Stimulated activated CD8-positive, alpha-beta memory T cell treated with anti-CD3 and anti-CD28 coated beads, Interleukin-12 subunit alpha, Interleukin-12 subunit beta, amount 100 ng/mL, for 4 hours (primary cell): ENCODE measurements around the gene INPP5E.

ENCODE experiments used
- DNase-seq: peaks from one replicate; pipeline ENCODE4 v3.0.0-alpha.2; 2020; ENCODE audit warnings: low read depth

INPP5E gene

GRCh38 chr9:136386018-136386417 lies 53.6 kb downstream of the INPP5E start:
- DNase-seq, result no peak

- no peak for DNase-seq
These were observed 54.6 kb downstream of the INPP5E start for GRCh38 chr9:136385015-136385414.

GRCh38 chr9:136383436-136383835 lies 56.2 kb downstream of the INPP5E start:
- DNase-seq, result no peak

GRCh38 chr9:136381966-136382513 lies 57.6 kb downstream of the INPP5E start:
- DNase-seq, result no peak

GRCh38 chr9:136381311-136381710 lies 58.3 kb downstream of the INPP5E start:
- DNase-seq, result no peak

- DNase-seq, result no peak
These were observed 59.3 kb downstream of the INPP5E start for GRCh38 chr9:136380381-136380780.

GRCh38 chr9:136379891-136380290 lies 59.8 kb downstream of the INPP5E start:
- DNase-seq, result no peak

- DNase-seq, result no peak
These were observed 60.2 kb downstream of the INPP5E start for GRCh38 chr9:136379401-136379800.

GRCh38 chr9:136379003-136379287 lies 60.7 kb downstream of the INPP5E start:
- no peak for DNase-seq
